Measurements from ENCODE around the gene CSNK1D.

- TF ChIP-seq GLI2 (tag by site-specific recombination; IDR thresholded peaks at IDR 0.05; ENCODE audit: borderline replicate concordance, low read depth) (no peak), ZNF394 (tag by site-specific recombination; IDR thresholded peaks at IDR 0.05; ENCODE audit: borderline replicate concordance) (no peak), CTCF (tag by site-specific recombination; IDR thresholded peaks at IDR 0.05) (no peak)
Observed at GRCh38 chr17:82262344-82262743, 11.2 kb downstream of the CSNK1D start.
